Stimulated activated naive CD8-positive, alpha-beta T cell treated with anti-CD3 and anti-CD28 coated beads, Interleukin-15, Interleukin-2, amounts not matched to agents 100 U/mL and 50 U/mL, for 24 hours (primary cell): ENCODE data around the gene CHST3.
A peak's percentile ranks its signal among the peaks of the same experiment; 100 is the strongest.
"Not testable (repeated sequence)": the region's sequence is repeated elsewhere in the genome, so short reads cannot be mapped to it uniquely, and the experiment has no call there.

Source experiments
- ATAC-seq: fragments of 150-1000 bp; cut with Tn5 transposase; one replicate; pipeline ENCODE4 v1.10.0; 2021
- DNase-seq: peaks from one replicate; pipeline ENCODE4 v3.0.0; 2021

The CHST3 gene, protein sequence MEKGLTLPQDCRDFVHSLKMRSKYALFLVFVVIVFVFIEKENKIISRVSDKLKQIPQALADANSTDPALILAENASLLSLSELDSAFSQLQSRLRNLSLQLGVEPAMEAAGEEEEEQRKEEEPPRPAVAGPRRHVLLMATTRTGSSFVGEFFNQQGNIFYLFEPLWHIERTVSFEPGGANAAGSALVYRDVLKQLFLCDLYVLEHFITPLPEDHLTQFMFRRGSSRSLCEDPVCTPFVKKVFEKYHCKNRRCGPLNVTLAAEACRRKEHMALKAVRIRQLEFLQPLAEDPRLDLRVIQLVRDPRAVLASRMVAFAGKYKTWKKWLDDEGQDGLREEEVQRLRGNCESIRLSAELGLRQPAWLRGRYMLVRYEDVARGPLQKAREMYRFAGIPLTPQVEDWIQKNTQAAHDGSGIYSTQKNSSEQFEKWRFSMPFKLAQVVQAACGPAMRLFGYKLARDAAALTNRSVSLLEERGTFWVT

DNA sequence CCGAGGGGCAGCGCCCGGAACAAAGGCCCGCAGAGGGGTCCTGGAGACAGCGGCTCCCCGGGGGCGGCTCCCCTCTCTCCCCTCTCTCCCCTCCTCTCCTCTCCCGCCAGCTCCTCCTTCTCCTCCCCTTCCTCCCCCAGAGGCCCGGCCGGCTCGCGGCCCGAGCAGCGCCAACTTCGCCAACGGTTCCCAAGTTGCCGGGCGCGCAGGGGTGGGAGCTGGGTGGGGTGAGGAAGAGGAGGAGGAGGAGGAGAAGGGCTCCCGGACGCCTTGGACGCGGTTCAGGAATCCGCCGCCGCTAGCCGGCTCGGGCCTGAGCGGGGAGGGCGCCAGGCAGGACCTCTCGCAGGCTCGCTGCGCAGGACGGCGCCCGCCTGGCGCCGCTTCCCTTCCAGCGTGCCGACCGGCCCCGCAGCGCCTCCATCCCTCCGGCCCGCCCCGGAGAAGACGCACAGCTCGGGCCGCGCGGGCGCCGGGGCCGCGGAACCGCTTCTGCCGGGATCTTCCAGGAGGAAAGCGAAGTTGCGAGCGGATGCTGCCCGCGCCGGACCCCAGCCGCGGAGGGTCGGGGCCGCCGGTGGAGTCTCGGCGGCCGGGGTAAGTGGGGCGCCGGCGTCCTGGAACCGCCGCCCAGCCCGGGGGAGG lies at the start of gene CHST3:
TSS of gene CHST3 (plus strand) at position 298 of the 645 bp plus-strand sequence. CDS start 41,448 bp downstream, outside the sequence.
- ATAC-seq = peak; percentile 48
- peak; percentile 43 for DNase-seq

DNA sequence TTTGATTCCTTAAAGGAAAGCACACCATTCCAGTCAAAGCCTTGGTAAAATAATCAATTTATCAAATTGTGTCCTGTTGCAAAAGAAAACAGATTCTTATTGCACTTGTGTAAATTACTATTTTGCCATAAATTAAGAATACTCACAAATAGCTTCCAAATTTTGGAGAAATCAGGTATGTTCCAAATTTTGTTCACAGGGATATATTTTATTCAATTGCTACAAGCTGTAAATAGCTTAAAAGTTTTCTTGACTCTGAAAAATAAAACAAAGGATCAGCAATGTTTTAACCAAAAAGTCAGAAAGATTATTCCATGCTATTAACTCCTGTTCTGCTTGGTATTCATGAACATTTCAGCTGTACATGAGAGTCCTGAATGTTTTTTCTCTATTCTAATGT lies 47.4 kb upstream of the CHST3 start:
- DNase-seq = no peak
- ATAC-seq = no peak

DNA sequence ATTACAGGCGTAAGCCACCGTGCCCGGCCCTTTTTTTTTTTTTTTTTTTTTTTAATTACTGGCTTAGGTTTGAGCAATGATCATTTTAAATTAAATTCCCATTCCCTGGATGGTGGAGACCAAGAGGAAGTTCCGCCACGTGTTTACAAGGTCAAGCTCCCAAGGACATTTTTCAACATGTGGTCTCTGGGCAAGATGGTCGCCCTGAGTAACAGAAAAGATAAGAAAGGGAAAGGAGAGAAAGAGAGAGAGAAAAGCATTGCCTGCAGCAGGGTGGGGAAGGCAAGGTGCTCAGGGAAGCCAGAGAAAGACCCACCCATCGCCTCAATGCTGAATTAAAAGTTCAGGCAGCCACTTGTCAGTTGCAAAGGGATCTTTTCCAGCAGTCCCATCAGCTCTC lies 45.2 kb upstream of the CHST3 start:
- DNase-seq (no peak), ATAC-seq (no peak)

DNA sequence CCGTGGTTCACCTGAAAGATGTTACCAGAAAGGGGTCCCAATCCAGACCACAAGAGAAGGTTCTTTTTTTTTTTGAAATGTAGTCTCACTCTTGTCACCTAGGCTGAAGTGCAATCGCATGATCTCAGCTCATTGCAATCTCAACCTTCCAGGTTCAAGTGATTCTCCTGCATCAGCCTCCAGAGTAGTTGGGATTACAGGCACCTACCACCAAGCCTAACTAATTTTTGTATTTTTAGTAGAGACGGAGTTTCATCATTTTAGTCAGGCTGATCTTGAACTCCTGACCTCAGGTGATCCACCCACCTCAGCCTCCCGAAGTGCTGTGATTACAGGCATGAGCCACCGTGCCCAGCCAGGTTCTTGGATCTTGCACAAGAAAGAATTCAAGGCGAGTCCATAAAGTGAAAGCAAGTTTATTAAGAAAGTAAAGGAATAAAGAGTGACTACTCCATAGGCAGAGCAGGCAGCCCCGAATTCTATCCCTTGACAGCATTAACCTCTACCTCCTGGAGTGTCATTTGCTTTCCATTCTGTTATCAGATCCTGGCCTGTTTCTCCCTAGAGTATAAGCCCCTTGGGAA lies 44.1 kb upstream of the CHST3 start:
- DNase-seq, ATAC-seq: not testable (repeated sequence)

GRCh38 chr10:71920540-71921323 lies 43.5 kb upstream of the CHST3 start:
- no peak for ATAC-seq
- no peak for DNase-seq

DNA sequence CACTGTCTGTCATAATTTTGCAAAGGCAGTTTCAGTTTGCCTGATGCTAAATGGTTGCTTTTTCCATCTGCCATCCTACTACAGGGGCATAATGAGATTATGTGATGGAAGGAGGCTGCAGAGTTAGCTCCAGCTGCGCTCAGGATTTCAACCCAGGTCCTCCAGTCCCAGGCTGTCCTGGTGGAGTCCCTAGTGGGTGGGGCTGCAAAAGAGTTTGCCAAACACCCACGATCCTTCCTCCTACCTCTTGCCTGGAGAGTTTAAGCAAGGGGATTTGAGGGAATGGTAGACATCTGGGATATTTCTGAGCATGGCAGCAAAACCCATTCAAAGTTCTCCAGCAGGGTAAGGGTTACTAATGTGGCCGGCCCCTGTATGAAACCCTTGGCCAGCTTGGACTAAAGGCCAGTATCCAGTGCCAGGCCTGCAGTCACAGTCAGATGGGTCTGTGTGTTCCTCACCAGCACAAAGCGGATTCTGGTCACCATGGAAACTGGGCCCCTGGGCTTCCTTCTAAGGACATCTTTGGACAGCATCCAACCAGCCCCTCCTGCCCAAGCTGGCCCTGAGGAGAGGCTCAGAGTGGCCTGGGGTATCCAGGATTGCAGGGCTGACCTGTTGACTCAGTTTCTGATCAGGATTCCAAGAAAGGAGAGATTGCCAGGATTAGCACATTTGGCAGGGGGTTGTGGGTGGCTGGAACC lies 42.7 kb upstream of the CHST3 start:
- no peak for ATAC-seq
- DNase-seq = no peak

DNA sequence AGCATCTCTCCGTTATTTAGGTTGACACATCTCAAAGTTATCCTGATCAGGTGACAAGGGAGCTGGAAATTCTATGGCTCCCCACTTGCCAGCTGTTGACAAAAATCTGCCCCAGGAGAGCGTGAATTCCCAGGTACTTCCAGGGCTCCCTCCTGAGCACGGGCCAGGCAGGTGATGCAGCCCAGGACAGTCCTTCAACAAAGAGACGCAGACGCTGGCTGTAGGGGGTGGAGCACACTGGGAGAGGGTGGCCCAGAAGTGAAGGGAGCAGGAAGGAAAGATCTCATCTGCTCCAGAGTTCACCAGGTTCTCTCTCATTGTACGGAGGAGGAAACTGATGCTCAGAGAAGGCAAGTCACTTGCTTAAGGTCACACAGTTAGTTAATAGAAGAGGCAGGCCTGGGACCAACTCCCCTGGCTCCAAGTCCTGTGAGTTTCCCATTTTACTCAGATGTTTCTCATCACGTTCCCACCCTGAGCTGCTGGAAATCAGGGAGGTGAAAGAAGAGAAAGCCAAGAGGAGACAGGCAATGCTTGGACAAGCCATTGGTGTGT lies 41.0 kb upstream of the CHST3 start:
- no peak for ATAC-seq
- no peak for DNase-seq

DNA sequence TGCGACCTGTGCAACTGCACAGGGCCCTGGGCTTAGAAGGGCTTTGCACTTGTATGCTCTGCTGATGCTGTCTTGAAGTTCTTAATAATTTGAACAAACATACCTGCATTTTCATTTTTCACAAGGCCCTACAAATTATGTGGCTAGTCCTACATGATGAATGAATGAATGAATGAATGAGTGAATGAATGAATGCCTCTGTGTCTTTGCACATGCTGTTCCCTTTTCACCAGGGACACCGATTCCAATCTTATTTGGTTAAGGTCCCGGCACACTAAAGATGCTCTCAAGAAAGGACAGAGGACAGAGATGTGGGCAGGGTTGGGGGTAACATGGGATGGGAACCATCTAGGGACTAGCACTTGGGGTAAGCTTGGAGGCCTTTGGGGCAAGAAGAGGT lies 39.4 kb upstream of the CHST3 start:
- no peak for DNase-seq
- no peak for ATAC-seq

DNA sequence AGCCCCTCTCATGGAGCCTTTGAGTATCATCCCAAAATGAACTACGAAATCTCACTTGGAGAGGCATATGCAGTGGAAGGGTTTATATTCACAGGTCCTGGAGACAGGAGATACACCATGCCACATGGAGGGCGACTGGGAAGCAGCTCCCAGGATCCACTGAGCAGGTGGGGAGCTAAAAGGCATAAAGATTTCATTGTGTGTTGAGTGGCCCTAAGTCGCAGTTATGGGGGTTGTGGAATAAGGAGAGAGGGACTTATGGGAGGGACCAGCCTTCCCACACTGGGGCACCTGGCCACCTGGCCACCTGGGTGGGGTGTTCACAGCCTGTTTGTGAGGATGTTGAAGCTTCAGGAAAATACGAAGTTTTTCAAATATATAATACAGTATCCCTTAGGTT lies 37.0 kb upstream of the CHST3 start:
- ATAC-seq = no peak

GRCh38 chr10:71927776-71928592 lies 36.2 kb upstream of the CHST3 start:
- DNase-seq = no peak
- ATAC-seq = no peak

More for the DNA sequence above, 37.0 kb upstream of the CHST3 start:
- no peak for DNase-seq

DNA sequence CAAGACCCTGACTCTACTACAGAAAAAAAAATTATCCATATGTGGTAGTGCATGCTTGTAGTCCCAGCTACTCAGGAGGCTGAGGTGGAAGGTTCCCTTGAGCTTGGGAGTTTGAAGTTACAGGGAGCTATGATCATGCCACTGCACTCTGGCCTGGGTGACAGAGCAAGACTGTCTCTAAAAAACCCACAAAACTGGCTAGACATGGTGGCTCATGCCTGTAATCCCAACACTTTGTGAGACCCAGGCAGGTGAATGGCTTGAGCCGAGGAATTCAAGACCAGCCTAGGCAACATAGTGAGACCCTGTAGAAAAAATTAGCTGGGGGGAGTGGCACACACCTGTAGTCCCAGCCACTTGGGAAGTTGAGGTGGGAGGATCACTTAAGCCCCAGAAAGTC lies 32.9 kb upstream of the CHST3 start:
- no peak for DNase-seq
- ATAC-seq = no peak

DNA sequence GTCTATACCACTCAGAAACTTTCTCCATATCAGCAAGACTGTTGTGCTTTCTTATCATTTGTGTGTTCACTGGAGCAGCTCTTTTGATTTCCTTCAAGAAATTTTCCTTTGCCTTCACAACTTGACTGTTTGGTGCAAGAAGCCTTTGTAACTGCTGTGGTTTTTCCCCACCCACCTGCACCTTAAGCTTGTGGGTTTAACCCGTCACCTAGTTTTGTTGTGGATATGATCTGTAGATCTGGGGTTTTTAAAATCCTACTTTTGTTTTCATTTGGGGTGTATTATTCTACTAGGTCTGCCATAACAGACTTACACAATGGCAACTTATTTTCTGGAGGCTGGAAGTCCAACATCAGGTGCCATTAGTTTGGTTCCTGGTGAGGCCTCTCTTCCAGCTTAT lies 30.5 kb upstream of the CHST3 start:
- peak; percentile 97 for ATAC-seq

GRCh38 chr10:71938211-71938610 lies 26.0 kb upstream of the CHST3 start:
- DNase-seq (no peak), ATAC-seq (no peak)

More for the DNA sequence above, 30.5 kb upstream of the CHST3 start:
- DNase-seq = peak; percentile 66

DNA sequence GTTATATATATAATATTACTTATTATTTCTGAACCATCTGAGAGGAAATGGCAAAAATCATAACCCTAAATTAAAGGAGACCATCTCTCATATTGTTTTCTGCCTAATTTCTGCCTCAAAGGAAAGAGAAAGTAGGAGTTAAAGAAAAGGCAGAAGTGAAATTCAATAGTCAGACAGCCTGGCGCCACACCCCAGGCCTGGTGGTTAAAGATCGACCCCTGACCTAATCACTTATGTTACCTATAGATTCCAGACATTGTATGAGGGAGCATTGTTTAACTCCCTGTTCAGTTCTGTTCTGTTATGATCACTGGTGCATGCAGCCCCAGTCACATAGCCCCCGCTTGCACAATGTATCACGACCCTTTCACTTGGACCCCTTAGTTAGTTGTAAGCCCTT lies 24.9 kb upstream of the CHST3 start:
- DNase-seq = no peak

DNA sequence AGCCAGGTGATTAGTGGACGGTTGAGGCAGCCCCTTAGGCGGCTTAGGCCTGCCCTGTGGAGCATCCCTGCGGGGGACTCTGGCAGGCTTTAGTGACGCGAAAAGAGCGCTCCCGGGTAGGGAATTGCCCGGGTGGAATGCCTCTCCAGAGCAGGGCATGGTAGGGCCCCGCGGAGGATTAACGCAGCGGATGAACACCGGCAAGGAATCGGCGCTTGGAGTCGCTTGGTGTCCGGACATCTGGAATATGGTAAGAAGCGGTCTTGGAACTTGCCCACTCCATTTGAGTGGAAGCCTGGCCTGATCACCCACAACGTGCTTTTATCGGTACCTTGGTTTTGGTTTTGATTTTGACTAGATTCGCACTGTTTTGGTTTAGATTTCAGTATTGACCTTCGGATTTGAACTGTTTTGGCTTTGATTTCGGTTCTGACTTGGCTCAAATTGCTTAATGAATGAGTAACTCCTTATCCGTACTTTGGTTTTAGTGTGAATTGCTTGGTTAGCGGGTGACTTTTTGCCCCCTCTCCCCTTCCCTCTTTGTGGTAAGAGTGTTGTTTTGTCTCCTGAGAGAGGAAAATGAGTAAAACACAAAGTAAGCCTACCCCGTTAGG lies 24.2 kb upstream of the CHST3 start:
- DNase-seq (no peak), ATAC-seq (peak; percentile 32)

More for the DNA sequence above, 24.9 kb upstream of the CHST3 start:
- ATAC-seq = no peak

DNA sequence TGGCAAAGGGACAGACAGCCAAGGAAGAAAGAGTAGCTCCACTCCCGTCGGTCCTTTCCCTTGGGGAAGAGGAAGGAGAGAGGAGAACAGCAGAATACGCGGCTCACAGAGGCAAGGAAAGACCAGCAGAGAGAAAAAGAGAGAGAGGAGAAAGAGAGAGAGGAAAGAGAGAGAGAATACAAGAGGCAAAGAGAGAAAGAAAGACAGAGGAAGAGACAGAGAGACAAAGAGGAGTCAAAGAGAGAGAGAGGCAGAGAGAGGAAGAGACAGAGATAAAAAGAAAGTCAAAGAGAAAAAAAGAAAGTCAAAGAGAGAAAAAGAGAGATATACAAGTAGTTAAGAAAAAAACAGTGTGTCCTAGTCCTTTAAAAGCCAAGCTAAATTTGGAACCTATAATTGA lies 23.4 kb upstream of the CHST3 start:
- DNase-seq = no peak
- no peak for ATAC-seq

- ATAC-seq = no peak
- no peak for DNase-seq
Observed at GRCh38 chr10:71941318-71941717, 22.9 kb upstream of the CHST3 start.

GRCh38 chr10:71945819-71946474 lies 18.2 kb upstream of the CHST3 start:
- ATAC-seq = no peak
- DNase-seq = no peak

- ATAC-seq (no peak), DNase-seq (no peak)
Observed at GRCh38 chr10:71946700-71947099, 17.5 kb upstream of the CHST3 start.
